BLaER1 (cell line): ENCODE measurements around the gene NME1.

Experiments
- H3K27ac ChIP-seq: shearing (Covaris generic); formaldehyde crosslinking; 2 replicates; pipeline ENCODE4 v1.8.1; 2022
- H3K27me3 ChIP-seq: shearing (Covaris generic); formaldehyde crosslinking; 2 replicates; pipeline ENCODE4 v1.8.1; 2022
- H3K36me3 ChIP-seq: shearing (Covaris generic); formaldehyde crosslinking; 2 replicates; pipeline ENCODE4 v1.8.1; 2022
- H3K4me1 ChIP-seq: shearing (Covaris generic); formaldehyde crosslinking; 2 replicates; pipeline ENCODE4 v1.8.1; 2022
- H3K4me2 ChIP-seq: shearing (Covaris generic); formaldehyde crosslinking; 2 replicates; pipeline ENCODE4 v1.8.1; 2022
- H3K4me3 ChIP-seq: shearing (Covaris generic); formaldehyde crosslinking; 2 replicates; pipeline ENCODE4 v1.8.1; 2022
- H3K9ac ChIP-seq: shearing (Covaris generic); formaldehyde crosslinking; 2 replicates; pipeline ENCODE4 v1.8.1; 2022
- H3K9me3 ChIP-seq: shearing (Covaris generic); formaldehyde crosslinking; 2 replicates; pipeline ENCODE4 v1.8.1; 2022
- H4K20me1 ChIP-seq: shearing (Covaris generic); formaldehyde crosslinking; 2 replicates; pipeline ENCODE4 v1.8.1; 2022
- Cebpa-rat ChIP-seq: shearing (Covaris generic); IDR thresholded peaks from 2 replicates; pipeline ENCODE4 v1.8.1; 2022

Gene NME1

DNA sequence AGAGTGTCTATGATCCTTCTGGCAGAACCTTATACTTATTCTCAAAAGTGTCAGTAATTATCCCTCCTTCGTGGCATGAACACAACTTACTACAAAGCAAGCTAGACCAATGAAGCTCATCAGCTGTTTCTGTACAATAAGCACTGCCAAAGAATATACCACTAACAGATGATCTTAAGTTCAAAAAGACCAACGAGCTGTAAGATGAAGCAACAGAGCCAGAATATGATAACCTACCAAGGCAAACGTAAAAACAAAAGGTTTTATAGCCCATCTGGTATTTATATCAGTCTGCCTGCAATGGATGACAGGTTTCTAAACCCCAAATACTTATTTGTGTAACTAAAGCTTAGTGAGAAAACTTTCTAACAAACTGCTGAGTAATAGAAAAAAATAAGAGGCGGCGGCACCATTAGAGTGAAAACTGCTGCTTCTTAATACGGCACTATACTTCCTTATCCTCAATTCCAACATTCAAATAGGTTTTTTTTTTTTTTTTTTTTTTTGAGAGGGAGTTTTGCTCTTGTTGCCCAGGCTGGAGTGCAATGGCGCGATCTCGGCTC is 35.0 kb downstream of the NME1 start:
- no peak overlapping the region for H3K9ac ChIP-seq
- H3K36me3 ChIP-seq: peaks cover 97% of the 10 kb centered on the region
- no peak overlapping the region for H3K4me2 ChIP-seq
- H3K4me1 ChIP-seq: no peaks in the 10 kb centered on the region
- H3K4me3 ChIP-seq: no peak overlapping the region
- no peak for TF ChIP-seq Cebpa-rat
- no peaks in the 10 kb centered on the region for H3K27me3 ChIP-seq
- H4K20me1 ChIP-seq: no peaks in the 10 kb centered on the region
- H3K27ac ChIP-seq: no peak overlapping the region
- H3K9me3 ChIP-seq: no peaks in the 10 kb centered on the region

- Histone ChIP-seq H3K4me1 (no peaks in the 10 kb centered on the region), H3K4me2 (no peak overlapping the region), H3K4me3 (no peak overlapping the region), H3K27ac (no peak overlapping the region), H4K20me1 (no peaks in the 10 kb centered on the region), H3K9me3 (no peaks in the 10 kb centered on the region), H3K27me3 (no peaks in the 10 kb centered on the region), H3K9ac (no peak overlapping the region), H3K36me3 (peaks cover 97% of the 10 kb centered on the region)
- TF ChIP-seq Cebpa-rat: no peak
Observed at GRCh38 chr17:51189162-51189561, 35.8 kb downstream of the NME1 start.

DNA sequence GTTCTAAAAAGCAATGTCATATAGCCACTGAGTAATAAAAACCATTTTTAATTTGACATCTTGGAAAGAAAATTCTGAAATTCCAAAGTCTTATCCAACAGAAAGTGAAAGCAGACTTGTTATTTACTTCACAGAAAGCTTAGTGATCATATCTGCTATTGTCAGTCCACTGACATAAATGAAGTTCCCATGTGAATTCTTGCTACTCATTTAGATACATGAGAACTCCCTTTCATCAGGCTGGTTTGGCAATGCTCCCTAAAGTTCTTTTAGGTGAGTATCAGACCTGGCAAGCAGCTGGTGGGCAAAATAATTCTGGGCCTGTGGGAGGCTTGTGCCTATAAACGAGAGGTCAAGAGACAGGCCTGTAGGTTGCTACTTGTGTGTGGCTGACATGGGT is 36.3 kb downstream of the NME1 start:
- Histone ChIP-seq H3K9me3 (no peaks in the 10 kb centered on the region), H3K4me2 (no peak overlapping the region), H3K27ac (no peak overlapping the region), H3K27me3 (no peaks in the 10 kb centered on the region), H3K36me3 (peaks cover 97% of the 10 kb centered on the region), H3K4me3 (no peak overlapping the region), H3K4me1 (no peaks in the 10 kb centered on the region), H4K20me1 (no peaks in the 10 kb centered on the region), H3K9ac (no peak overlapping the region)
- no peak for TF ChIP-seq Cebpa-rat

- Histone ChIP-seq H3K4me3 (no peak overlapping the region), H3K9ac (no peak overlapping the region), H3K27ac (no peak overlapping the region), H3K9me3 (no peaks in the 10 kb centered on the region), H3K4me1 (no peaks in the 10 kb centered on the region), H3K4me2 (no peak overlapping the region), H4K20me1 (no peaks in the 10 kb centered on the region), H3K27me3 (no peaks in the 10 kb centered on the region), H3K36me3 (peaks cover 96% of the 10 kb centered on the region)
- TF ChIP-seq Cebpa-rat: no peak
Observed at GRCh38 chr17:51191895-51192294, 38.5 kb downstream of the NME1 start.

GRCh38 chr17:51197754-51198153 is 44.4 kb downstream of the NME1 start:
- Histone ChIP-seq H3K36me3 (peaks cover 95% of the 10 kb centered on the region), H3K4me3 (no peak overlapping the region), H3K4me1 (no peaks in the 10 kb centered on the region), H3K9me3 (no peaks in the 10 kb centered on the region), H3K4me2 (no peak overlapping the region), H3K27me3 (no peaks in the 10 kb centered on the region), H4K20me1 (no peaks in the 10 kb centered on the region), H3K27ac (no peak overlapping the region), H3K9ac (no peak overlapping the region)
- no peak for TF ChIP-seq Cebpa-rat

- no peak for TF ChIP-seq Cebpa-rat
- H3K9me3 ChIP-seq: no peaks in the 10 kb centered on the region
- H3K4me1 ChIP-seq: no peaks in the 10 kb centered on the region
- 0 out of 2 replicates have a peak, but pooled peaks cover 1% of the 10 kb centered on the region for H4K20me1 ChIP-seq
- H3K27me3 ChIP-seq: no peaks in the 10 kb centered on the region
- no peak overlapping the region for H3K27ac ChIP-seq
- H3K36me3 ChIP-seq: peaks cover 94% of the 10 kb centered on the region
- no peak overlapping the region for H3K4me3 ChIP-seq
- H3K9ac ChIP-seq: no peak overlapping the region
- no peak overlapping the region for H3K4me2 ChIP-seq
Observed at GRCh38 chr17:51200295-51200694, 46.9 kb downstream of the NME1 start.

DNA sequence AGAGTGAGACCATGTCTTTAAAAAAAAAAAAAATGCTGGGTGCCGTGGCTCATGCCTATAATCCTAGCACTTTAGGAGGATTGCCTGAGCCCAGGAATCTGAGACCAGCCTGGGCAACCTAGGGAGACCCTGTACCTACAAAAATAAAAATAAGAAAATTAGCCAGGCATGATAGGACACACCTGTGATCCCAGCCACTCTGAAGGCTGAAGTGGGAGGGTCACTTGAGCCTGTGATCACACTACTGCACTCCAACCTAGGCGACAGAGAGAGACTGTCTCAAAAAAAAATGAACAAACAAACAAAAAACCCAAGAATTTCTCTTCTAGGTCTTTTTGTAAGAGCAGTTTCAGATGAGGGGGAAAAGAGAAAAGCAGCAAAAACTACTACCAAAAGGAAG is 47.5 kb downstream of the NME1 start:
- no peak overlapping the region for H3K4me3 ChIP-seq
- no peaks in the 10 kb centered on the region for H3K9me3 ChIP-seq
- no peaks in the 10 kb centered on the region for H3K4me1 ChIP-seq
- no peak overlapping the region for H3K4me2 ChIP-seq
- no peak overlapping the region for H3K9ac ChIP-seq
- peaks cover 94% of the 10 kb centered on the region for H3K36me3 ChIP-seq
- TF ChIP-seq Cebpa-rat: no peak
- H3K27me3 ChIP-seq: no peaks in the 10 kb centered on the region
- peaks cover 7% of the 10 kb centered on the region; the same call in 1 of the 2 replicates for H4K20me1 ChIP-seq
- no peak overlapping the region for H3K27ac ChIP-seq

- Histone ChIP-seq H3K4me1 (no peaks in the 10 kb centered on the region), H3K9ac (no peak overlapping the region), H4K20me1 (peaks cover 14% of the 10 kb centered on the region; the same call in 1 of the 2 replicates), H3K27ac (no peak overlapping the region), H3K27me3 (no peaks in the 10 kb centered on the region), H3K9me3 (no peaks in the 10 kb centered on the region), H3K4me3 (no peak overlapping the region), H3K36me3 (peaks cover 90% of the 10 kb centered on the region), H3K4me2 (no peak overlapping the region)
- TF ChIP-seq Cebpa-rat: no peak
Observed at GRCh38 chr17:51203838-51204237, 50.5 kb downstream of the NME1 start.
